T-helper 17 cell (primary cell): ENCODE data around the gene PRR5L. TPM values are rescaled to one million over a fixed set of nuclear protein-coding genes. Genes with fewer than 3 reads are reported as not detected.
"Not testable (repeated sequence)": the region's sequence is repeated elsewhere in the genome, so short reads cannot be mapped to it uniquely, and the experiment has no call there.

Experiments
- ATAC-seq: fragments of 150-1000 bp; cut with Tn5 transposase; 2 replicates; pipeline ENCODE4 v1.10.0; 2021; ENCODE audit warnings: mild to moderate bottlenecking, moderate library complexity
- DNase-seq, 3 donors: peaks; one replicate each; pipeline versions ENCODE4 v3.0.0 to v3.0.0-alpha.2; 2020 to 2021
- H3K9me3 ChIP-seq: one replicate; pipeline ENCODE4 v1.7.0; 2013; ENCODE audit warnings: low read length, mild to moderate bottlenecking; ENCODE audit not compliant: control insufficient read depth, poor library complexity, severe bottlenecking
- H3K27ac Mint-ChIP-seq: one replicate; pipeline ENCODE4 v1.8.0; 2022; ENCODE audit warnings: mild to moderate bottlenecking, moderate library complexity, mixed read lengths
- H3K27me3 Mint-ChIP-seq: one replicate; pipeline ENCODE4 v1.8.0; 2022; ENCODE audit warnings: mixed read lengths
- H3K36me3 Mint-ChIP-seq: one replicate; pipeline ENCODE4 v1.8.0; 2022; ENCODE audit warnings: low read depth, mixed read lengths
- H3K4me1 Mint-ChIP-seq: one replicate; pipeline ENCODE4 v1.8.0; 2022; ENCODE audit warnings: mild to moderate bottlenecking, mixed read lengths
- H3K4me3 Mint-ChIP-seq: one replicate; pipeline ENCODE4 v1.8.0; 2022; ENCODE audit warnings: mild to moderate bottlenecking, moderate library complexity, mixed read lengths
- total RNA-seq, 4 donors: library from RNA in 2 of 4; stranded (reverse) in 2 of 4; gene quantifications; one replicate each; pipeline ENCODE4 v1.2.3 and lab custom pipeline; 2022 to 2026

The PRR5L gene
- total RNA-seq, 2 donors from 2014 or later: 9.2 to 11.1 TPM

DNA sequence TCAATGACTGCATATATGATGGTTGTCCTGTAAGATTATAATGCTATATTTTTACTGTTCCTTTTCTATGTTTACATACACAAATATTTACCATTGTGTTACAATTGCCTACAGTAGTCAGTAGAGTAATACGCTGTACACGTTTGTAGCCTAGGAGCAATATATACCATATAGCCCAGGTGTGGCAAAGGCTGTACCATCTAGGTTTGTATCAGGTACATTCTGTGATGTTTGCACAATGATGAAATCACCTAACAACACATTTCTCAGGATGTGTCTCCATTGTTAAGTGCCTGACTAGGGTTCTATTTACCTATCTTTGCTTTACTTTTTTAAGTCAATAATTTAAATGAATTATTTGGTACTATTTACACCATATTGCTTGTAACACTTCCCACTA is 21.9 kb downstream of the PRR5L start:
- DNase-seq (no peak), ATAC-seq (no peak)
- H3K9me3 ChIP-seq: no peaks in the 10 kb centered on the region
- Mint-ChIP-seq H3K4me3 (no peak overlapping the region), H3K4me1 (no peaks in the 10 kb centered on the region), H3K27me3 (peaks cover 42% of the 10 kb centered on the region), H3K27ac (no peak overlapping the region), H3K36me3 (peaks cover 3% of the 10 kb centered on the region)

DNA sequence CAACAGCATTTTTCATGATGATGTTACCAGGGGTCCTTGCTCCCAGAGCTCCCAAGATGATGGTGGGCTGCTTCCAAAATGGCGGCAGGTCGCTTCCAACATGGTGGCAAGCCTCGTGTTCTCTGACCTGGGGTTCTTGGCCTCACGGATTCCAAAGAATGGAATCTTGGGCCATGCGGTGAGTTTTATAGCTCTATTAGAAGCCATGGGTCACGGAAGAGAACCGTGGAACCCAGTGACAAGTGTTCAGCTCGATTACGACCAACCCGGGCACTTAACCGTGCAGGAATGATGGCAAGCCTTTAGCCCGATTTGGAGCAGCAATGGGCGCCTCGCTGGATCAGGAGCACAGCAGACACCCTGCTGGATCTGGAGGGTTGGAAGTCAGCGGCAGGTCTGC is 28.9 kb downstream of the PRR5L start:
- H3K36me3 Mint-ChIP-seq, DNase-seq, ATAC-seq, H3K4me3 Mint-ChIP-seq, H3K4me1 Mint-ChIP-seq, H3K27ac Mint-ChIP-seq, H3K9me3 ChIP-seq: not testable (repeated sequence)
- peaks cover 26% of the 10 kb centered on the region for H3K27me3 Mint-ChIP-seq

- not testable (repeated sequence) for DNase-seq, H3K36me3 Mint-ChIP-seq, ATAC-seq, H3K9me3 ChIP-seq, H3K4me1 Mint-ChIP-seq, H3K4me3 Mint-ChIP-seq, H3K27ac Mint-ChIP-seq
- peaks cover 30% of the 10 kb centered on the region for H3K27me3 Mint-ChIP-seq
These were observed 29.3 kb downstream of the PRR5L start for GRCh38 chr11:36325403-36325802.

GRCh38 chr11:36326524-36327419 is 30.7 kb downstream of the PRR5L start:
- H3K4me1 Mint-ChIP-seq: peaks cover 4% of the 10 kb centered on the region
- no peaks in the 10 kb centered on the region for H3K9me3 ChIP-seq
- no peak for ATAC-seq
- peaks cover 3% of the 10 kb centered on the region for H3K36me3 Mint-ChIP-seq
- no peak overlapping the region for H3K27ac Mint-ChIP-seq
- DNase-seq: no peak
- no peak overlapping the region for H3K4me3 Mint-ChIP-seq
- H3K27me3 Mint-ChIP-seq: peaks cover 30% of the 10 kb centered on the region

- Mint-ChIP-seq H3K4me1 (peaks cover 4% of the 10 kb centered on the region), H3K36me3 (peaks cover 3% of the 10 kb centered on the region), H3K4me3 (no peak overlapping the region), H3K27ac (no peak overlapping the region), H3K27me3 (peaks cover 36% of the 10 kb centered on the region)
- H3K9me3 ChIP-seq: no peaks in the 10 kb centered on the region
- no peak for DNase-seq
- no peak for ATAC-seq
These were observed 33.0 kb downstream of the PRR5L start for GRCh38 chr11:36328966-36329673.

DNA sequence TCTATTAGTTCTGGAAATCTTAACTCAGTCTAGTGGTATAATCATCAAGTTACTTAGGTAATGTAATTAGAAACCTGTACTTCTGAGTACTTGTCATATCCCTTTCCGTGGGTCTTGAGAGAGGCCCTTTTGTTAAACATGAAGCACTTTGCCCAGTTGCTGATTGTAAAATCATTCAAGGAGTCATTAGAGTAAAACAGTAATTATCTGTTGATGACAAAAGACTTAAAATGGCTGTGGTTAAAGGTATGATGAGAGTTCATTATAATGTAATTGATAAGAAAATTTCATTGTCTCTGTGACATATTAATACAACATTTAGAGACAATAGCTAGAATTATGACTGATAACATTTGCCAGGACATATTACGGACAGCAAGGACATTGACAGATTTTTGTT is 34.3 kb downstream of the PRR5L start:
- peaks cover 36% of the 10 kb centered on the region for H3K27me3 Mint-ChIP-seq

GRCh38 chr11:36333468-36333867 is 37.4 kb downstream of the PRR5L start:
- DNase-seq (no peak), ATAC-seq (no peak)
- Mint-ChIP-seq H3K27me3 (peaks cover 33% of the 10 kb centered on the region), H3K27ac (no peak overlapping the region), H3K4me3 (no peak overlapping the region), H3K4me1 (no peaks in the 10 kb centered on the region), H3K36me3 (no peaks in the 10 kb centered on the region)
- H3K9me3 ChIP-seq: no peaks in the 10 kb centered on the region

More for the DNA sequence above, 34.3 kb downstream of the PRR5L start:
- Mint-ChIP-seq H3K36me3 (peaks cover 3% of the 10 kb centered on the region), H3K27ac (no peak overlapping the region), H3K4me3 (no peak overlapping the region), H3K4me1 (peaks cover 4% of the 10 kb centered on the region)
- DNase-seq: no peak
- ATAC-seq: no peak
- H3K9me3 ChIP-seq: no peaks in the 10 kb centered on the region

- Mint-ChIP-seq H3K27me3 (peaks cover 33% of the 10 kb centered on the region), H3K27ac (no peak overlapping the region), H3K4me1 (no peaks in the 10 kb centered on the region), H3K4me3 (no peak overlapping the region), H3K36me3 (no peaks in the 10 kb centered on the region)
- DNase-seq (no peak), ATAC-seq (no peak)
- no peaks in the 10 kb centered on the region for H3K9me3 ChIP-seq
These were observed 37.8 kb downstream of the PRR5L start for GRCh38 chr11:36333897-36334296.

DNA sequence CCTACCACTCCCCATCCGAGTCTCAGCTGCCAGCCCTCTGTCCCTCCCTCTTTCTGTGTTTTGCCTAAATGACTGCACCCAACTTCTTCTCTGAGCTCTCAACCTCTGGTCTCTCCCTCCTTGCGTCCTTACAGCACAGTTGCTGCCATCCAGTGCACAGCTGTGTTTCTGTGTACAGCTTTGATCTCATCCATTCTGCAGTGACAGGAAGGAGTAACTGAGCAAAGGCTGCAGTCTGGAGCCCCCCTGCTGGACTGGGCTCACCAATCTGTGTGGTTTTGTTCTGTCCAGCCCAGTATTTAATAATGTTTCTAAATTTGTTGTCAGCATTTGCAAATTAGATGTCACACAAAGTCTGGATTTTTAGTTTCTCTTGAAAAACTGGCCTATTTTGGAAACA is 43.8 kb downstream of the PRR5L start:
- peaks cover 59% of the 10 kb centered on the region for H3K27me3 Mint-ChIP-seq
- no peak for DNase-seq
- no peaks in the 10 kb centered on the region for H3K4me1 Mint-ChIP-seq
- H3K4me3 Mint-ChIP-seq: no peak overlapping the region
- no peak for ATAC-seq
- no peaks in the 10 kb centered on the region for H3K9me3 ChIP-seq
- peak overlapping the region; percentile 47 for H3K27ac Mint-ChIP-seq
- H3K36me3 Mint-ChIP-seq: no peaks in the 10 kb centered on the region

DNA sequence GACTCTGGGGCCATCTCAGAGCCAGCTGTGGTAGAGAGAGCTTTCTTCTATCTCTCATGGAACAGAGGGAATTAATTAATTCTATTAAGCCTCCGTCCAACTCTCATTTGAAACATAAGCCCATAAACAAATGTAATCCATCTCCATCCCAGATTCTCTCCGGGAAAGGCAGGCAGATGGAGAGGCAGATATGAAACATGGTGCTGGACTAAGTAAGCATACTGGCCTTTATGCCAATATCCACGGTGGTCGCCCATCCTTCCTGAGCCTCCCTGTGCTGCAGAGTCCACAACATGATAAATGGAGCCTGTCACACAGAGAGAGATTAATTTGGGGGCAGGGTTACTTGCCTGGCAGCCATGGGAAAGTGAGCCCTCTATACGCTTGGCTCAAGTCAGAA is 44.8 kb downstream of the PRR5L start:
- H3K27ac Mint-ChIP-seq: no peak overlapping the region
- peaks cover 63% of the 10 kb centered on the region for H3K27me3 Mint-ChIP-seq
- ATAC-seq (no peak), DNase-seq (no peak)
- no peaks in the 10 kb centered on the region for H3K9me3 ChIP-seq
- no peak overlapping the region for H3K4me3 Mint-ChIP-seq
- no peaks in the 10 kb centered on the region for H3K36me3 Mint-ChIP-seq
- no peaks in the 10 kb centered on the region for H3K4me1 Mint-ChIP-seq

DNA sequence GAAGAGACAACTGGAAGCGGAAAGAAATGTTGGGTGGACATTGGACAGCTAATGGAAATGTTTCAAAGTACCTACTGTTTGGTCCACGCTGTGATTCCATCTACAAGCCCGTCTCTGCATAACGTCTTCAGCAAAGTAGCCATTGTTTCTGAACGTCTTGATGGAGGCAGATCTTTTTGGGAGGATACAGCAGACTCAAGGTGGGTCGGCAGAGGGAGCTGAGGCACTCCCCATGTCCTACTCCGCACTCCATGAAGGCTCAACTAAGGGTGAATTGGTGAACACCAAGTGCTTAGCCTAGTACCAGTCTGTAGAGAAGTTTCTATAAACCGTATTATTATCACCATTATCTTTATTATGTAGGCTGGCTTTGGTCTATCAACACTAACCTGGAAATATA is 45.8 kb downstream of the PRR5L start:
- H3K27ac Mint-ChIP-seq: no peak overlapping the region
- DNase-seq: no peak
- H3K27me3 Mint-ChIP-seq: peaks cover 63% of the 10 kb centered on the region

GRCh38 chr11:36342327-36342726 is 46.2 kb downstream of the PRR5L start:
- no peak for DNase-seq
- Mint-ChIP-seq H3K27me3 (peaks cover 61% of the 10 kb centered on the region), H3K4me1 (no peaks in the 10 kb centered on the region), H3K36me3 (no peaks in the 10 kb centered on the region), H3K4me3 (no peak overlapping the region), H3K27ac (no peak overlapping the region)
- H3K9me3 ChIP-seq: no peaks in the 10 kb centered on the region
- no peak for ATAC-seq

More for the DNA sequence above, 45.8 kb downstream of the PRR5L start:
- no peak for ATAC-seq
- H3K9me3 ChIP-seq: no peaks in the 10 kb centered on the region
- no peaks in the 10 kb centered on the region for H3K4me1 Mint-ChIP-seq
- no peak overlapping the region for H3K4me3 Mint-ChIP-seq
- no peaks in the 10 kb centered on the region for H3K36me3 Mint-ChIP-seq

DNA sequence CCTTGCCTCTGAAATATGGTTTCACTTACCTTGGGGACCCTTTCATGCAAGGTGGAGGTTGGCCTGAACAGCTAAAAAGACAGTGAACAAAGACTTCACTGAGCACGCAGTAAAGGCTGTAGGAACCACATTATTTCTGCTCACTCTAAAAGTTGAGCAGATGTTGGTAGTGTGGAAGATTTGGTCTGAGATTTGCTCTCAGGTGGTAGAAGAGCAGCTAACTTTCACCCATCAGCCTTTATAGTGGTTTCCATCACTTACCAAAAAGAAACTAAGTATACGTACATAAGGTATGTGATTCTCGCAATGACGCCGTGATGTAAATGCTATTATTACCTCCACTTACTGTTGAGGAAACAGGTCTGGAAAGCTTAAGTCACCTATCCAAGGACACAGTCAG is 47.3 kb downstream of the PRR5L start:
- ATAC-seq (no peak), DNase-seq (no peak)
- Mint-ChIP-seq H3K27ac (no peak overlapping the region), H3K4me3 (no peak overlapping the region), H3K36me3 (no peaks in the 10 kb centered on the region), H3K4me1 (no peaks in the 10 kb centered on the region), H3K27me3 (peaks cover 52% of the 10 kb centered on the region)
- H3K9me3 ChIP-seq: no peaks in the 10 kb centered on the region
